ENCODE measurements around the gene M1AP. TPM values are rescaled to one million over a fixed set of nuclear protein-coding genes. Genes with fewer than 3 reads are reported as not detected.

M1AP gene
- polyA plus RNA-seq, 1 of the 3 experiments (the other 2 are of a cell fraction) = 0.02 TPM

DNA sequence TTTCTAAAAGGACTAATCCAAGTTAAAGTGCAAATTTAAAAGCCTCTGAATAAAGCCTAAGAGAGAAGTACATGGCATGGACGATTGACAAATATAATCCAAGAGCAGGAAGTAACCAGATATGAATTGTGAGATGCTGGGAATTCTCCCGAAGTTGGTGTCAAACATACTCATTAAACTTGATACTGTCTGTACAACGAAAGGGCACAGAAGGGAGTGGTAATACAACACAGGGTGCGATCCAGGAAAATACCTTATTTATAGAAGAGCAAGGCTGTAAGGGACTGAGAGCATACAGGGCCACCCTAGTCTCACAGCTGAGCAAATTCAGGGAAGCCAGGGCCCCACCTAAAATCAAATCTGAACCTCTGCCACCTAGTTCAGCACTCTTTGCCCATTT, 47.5 kb upstream of the M1AP start:
- H3F3A ChIP-seq (replicated peaks; ENCODE audit: insufficient read depth) = no peaks in the 10 kb centered on the region
- no peak overlapping the region for H3K4me3 ChIP-seq (ENCODE audit: low read depth in 2 of 2, low read length in 1 of 2)
- DNase-seq = no peak
- CTCF ChIA-PET = interaction anchor here (1.0 to 2.7 kb wide), 4 partner anchors 19 to 224 kb away, joined by 3 to 12 read pairs (median 4); no protein-coding TSS in a partner anchor
- H3K9me2 ChIP-seq = no peaks in the 10 kb centered on the region
- H3K9me3 ChIP-seq = no peaks in the 10 kb centered on the region
- no peak overlapping the region for H3K27ac ChIP-seq (ENCODE audit: low read depth in 2 of 2, low read length in 1 of 2)
- no peaks in the 10 kb centered on the region for H3K36me3 ChIP-seq (replicated peaks in 1 of 2; ENCODE audit: control insufficient read depth in 1 of 2, insufficient read depth in 2 of 2, low read length in 1 of 2)
- H3K9ac ChIP-seq = no peak overlapping the region
- TF ChIP-seq, protein P1, sequence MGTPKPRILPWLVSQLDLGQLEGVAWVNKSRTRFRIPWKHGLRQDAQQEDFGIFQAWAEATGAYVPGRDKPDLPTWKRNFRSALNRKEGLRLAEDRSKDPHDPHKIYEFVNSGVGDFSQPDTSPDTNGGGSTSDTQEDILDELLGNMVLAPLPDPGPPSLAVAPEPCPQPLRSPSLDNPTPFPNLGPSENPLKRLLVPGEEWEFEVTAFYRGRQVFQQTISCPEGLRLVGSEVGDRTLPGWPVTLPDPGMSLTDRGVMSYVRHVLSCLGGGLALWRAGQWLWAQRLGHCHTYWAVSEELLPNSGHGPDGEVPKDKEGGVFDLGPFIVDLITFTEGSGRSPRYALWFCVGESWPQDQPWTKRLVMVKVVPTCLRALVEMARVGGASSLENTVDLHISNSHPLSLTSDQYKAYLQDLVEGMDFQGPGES (IDR thresholded peaks at IDR 0.05; ENCODE audit: low read depth, low read length) = no peak
- TF ChIP-seq TAF1 (IDR thresholded peaks at IDR 0.05; ENCODE audit: borderline replicate concordance, low read depth, low read length) = no peak
- POLR2A ChIA-PET = no interaction called here
- H3K4me2 ChIP-seq = no peak overlapping the region
- no peak overlapping the region for H2AFZ ChIP-seq (ENCODE audit: low read depth)
- H4K20me1 ChIP-seq (ENCODE audit: insufficient read depth) = no peaks in the 10 kb centered on the region
- no peaks in the 10 kb centered on the region for H3K27me3 ChIP-seq (ENCODE audit: insufficient read depth)
- 66% methylated on average over 4 of the region's 4 CpGs for WGBS (ENCODE audit: low lambda C conversion rate)
- H3K4me1 ChIP-seq (ENCODE audit: control insufficient read depth in 1 of 2, insufficient read depth in 2 of 2, low read depth in 1 of 2, low read length in 1 of 2) = no peaks in the 10 kb centered on the region; a peak in 1 of 4 replicates
- H3K79me2 ChIP-seq (ENCODE audit: insufficient read depth) = no peaks in the 10 kb centered on the region

DNA sequence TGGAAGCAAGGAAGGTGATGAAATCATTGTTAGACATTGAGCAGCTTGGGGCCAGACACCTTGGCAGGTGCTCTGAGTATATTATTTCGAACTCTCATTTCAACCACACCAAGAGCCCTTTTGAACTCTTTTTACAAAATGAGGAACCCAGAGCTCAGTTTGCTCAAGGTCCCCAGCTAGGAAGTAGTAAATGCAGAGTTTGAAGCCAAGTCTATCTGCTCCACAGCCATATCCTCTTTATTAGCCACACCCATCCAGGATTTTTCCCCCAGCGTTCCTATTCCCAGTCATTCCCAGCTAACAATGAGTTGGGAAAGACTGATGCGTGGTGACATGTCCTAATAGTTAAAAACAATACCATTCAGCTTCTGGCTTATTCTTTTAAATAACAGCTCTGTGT, 46.2 kb upstream of the M1AP start:
- no peaks in the 10 kb centered on the region for H3K79me2 ChIP-seq (ENCODE audit: insufficient read depth)
- no peaks in the 10 kb centered on the region for H3K36me3 ChIP-seq (replicated peaks in 1 of 2; ENCODE audit: control insufficient read depth in 1 of 2, insufficient read depth in 2 of 2, low read length in 1 of 2)
- ChIA-PET CTCF (interaction anchor here (0.6 to 2.7 kb wide), 6 partner anchors 20 to 380 kb away, joined by 3 to 13 read pairs (median 4); no protein-coding TSS in a partner anchor), POLR2A (no interaction called here)
- H3K9me2 ChIP-seq = no peaks in the 10 kb centered on the region
- no peaks in the 10 kb centered on the region for H3F3A ChIP-seq (replicated peaks; ENCODE audit: insufficient read depth)
- no peaks in the 10 kb centered on the region for H3K9me3 ChIP-seq
- H2AFZ ChIP-seq (ENCODE audit: low read depth) = no peak overlapping the region
- H4K20me1 ChIP-seq (ENCODE audit: insufficient read depth) = no peaks in the 10 kb centered on the region
- no peak for DNase-seq
- WGBS (ENCODE audit: low lambda C conversion rate) = 88% methylated on average over 3 of the region's 3 CpGs
- no peak overlapping the region for H3K4me2 ChIP-seq
- TF ChIP-seq RCOR1 (IDR thresholded peaks at IDR 0.05; ENCODE audit: low read length) (no peak), EZH2phosphoT487 (IDR thresholded peaks at IDR 0.05; ENCODE audit: borderline replicate concordance, low read depth) (no peak), SMC3 (IDR thresholded peaks at IDR 0.05; ENCODE audit: low read depth, low read length) (no peak), FOXM1 (IDR thresholded peaks at IDR 0.05; ENCODE audit: low read depth) (no peak), RAD21 (IDR thresholded peaks at IDR 0.05; ENCODE audit: low read length) (no peak), MEF2A (IDR thresholded peaks at IDR 0.05; ENCODE audit: borderline replicate concordance, low read depth) (no peak), EP300 (IDR thresholded peaks at IDR 0.05; ENCODE audit: borderline replicate concordance in 1 of 2, low read depth in 1 of 2, low read length in 1 of 2) (no peak), RFX5 (IDR thresholded peaks at IDR 0.05; ENCODE audit: low read length) (no peak)
- H3K4me3 ChIP-seq (ENCODE audit: low read depth in 2 of 2, low read length in 1 of 2) = no peak overlapping the region
- H3K4me1 ChIP-seq (ENCODE audit: control insufficient read depth in 1 of 2, insufficient read depth in 2 of 2, low read depth in 1 of 2, low read length in 1 of 2) = no peaks in the 10 kb centered on the region; a peak in 1 of 4 replicates
- no peak overlapping the region for H3K27ac ChIP-seq (ENCODE audit: low read depth in 2 of 2, low read length in 1 of 2)
- no peaks in the 10 kb centered on the region for H3K27me3 ChIP-seq (ENCODE audit: insufficient read depth)
- H3K9ac ChIP-seq = no peak overlapping the region

DNA sequence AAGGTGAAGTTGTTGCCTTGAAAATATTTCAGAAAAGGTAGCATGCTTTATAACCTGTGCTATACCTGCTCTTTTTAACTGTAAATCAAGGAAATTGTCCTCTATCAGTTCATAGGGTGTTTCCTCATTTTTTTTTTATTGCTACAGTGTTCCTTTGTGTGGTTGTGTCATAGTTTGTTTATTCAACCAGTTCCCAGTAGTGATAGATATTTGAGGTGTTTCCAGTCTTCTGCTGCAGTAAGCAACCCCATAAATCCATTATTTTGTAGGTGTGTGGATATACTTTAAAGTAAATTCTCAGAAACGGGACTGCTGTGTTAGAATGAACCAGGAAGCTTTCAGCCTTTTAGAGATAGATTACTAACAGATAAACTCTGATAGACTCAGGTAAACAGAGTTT, 45.5 kb upstream of the M1AP start:
- H3K27me3 ChIP-seq (ENCODE audit: insufficient read depth) = no peaks in the 10 kb centered on the region
- no peaks in the 10 kb centered on the region; a peak in 1 of 4 replicates for H3K4me1 ChIP-seq (ENCODE audit: control insufficient read depth in 1 of 2, insufficient read depth in 2 of 2, low read depth in 1 of 2, low read length in 1 of 2)
- no peak overlapping the region for H2AFZ ChIP-seq (ENCODE audit: low read depth)
- H4K20me1 ChIP-seq (ENCODE audit: insufficient read depth) = no peaks in the 10 kb centered on the region
- no peak overlapping the region for H3K4me2 ChIP-seq
- ChIA-PET POLR2A (no interaction called here), CTCF (interaction anchor here (1.9 kb wide), 1 partner anchor 182 kb away, joined by 13 read pairs; no protein-coding TSS in a partner anchor)
- no peaks in the 10 kb centered on the region for H3K9me3 ChIP-seq
- H3K9me2 ChIP-seq = no peaks in the 10 kb centered on the region
- WGBS (ENCODE audit: low lambda C conversion rate) = 52% methylated on average over 1 of the region's 1 CpG
- DNase-seq = no peak
- no peak overlapping the region for H3K4me3 ChIP-seq (ENCODE audit: low read depth in 2 of 2, low read length in 1 of 2)
- no peak overlapping the region for H3K9ac ChIP-seq
- H3K79me2 ChIP-seq (ENCODE audit: insufficient read depth) = no peaks in the 10 kb centered on the region
- no peaks in the 10 kb centered on the region for H3K36me3 ChIP-seq (replicated peaks in 1 of 2; ENCODE audit: control insufficient read depth in 1 of 2, insufficient read depth in 2 of 2, low read length in 1 of 2)
- no peak for TF ChIP-seq MEF2A (IDR thresholded peaks at IDR 0.05; ENCODE audit: borderline replicate concordance, low read depth)
- no peak for TF ChIP-seq ELF1 (IDR thresholded peaks at IDR 0.05)
- TF ChIP-seq NFIC (IDR thresholded peaks at IDR 0.05; ENCODE audit: borderline replicate concordance) = no peak
- TF ChIP-seq, protein P2, sequence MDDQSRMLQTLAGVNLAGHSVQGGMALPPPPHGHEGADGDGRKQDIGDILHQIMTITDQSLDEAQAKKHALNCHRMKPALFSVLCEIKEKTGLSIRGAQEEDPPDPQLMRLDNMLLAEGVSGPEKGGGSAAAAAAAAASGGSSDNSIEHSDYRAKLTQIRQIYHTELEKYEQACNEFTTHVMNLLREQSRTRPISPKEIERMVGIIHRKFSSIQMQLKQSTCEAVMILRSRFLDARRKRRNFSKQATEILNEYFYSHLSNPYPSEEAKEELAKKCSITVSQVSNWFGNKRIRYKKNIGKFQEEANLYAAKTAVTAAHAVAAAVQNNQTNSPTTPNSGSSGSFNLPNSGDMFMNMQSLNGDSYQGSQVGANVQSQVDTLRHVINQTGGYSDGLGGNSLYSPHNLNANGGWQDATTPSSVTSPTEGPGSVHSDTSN (IDR thresholded peaks at IDR 0.05) = no peak
- no peak for TF ChIP-seq YY1 (IDR thresholded peaks at IDR 0.05; ENCODE audit: low read depth)
- TF ChIP-seq NRF1 (IDR thresholded peaks at IDR 0.05; ENCODE audit: low read depth, low read length) = no peak
- TF ChIP-seq, protein P1 (IDR thresholded peaks at IDR 0.05; ENCODE audit: low read depth, low read length) = no peak
- TF ChIP-seq TAF1 (IDR thresholded peaks at IDR 0.05; ENCODE audit: borderline replicate concordance, low read depth, low read length) = no peak
- TF ChIP-seq JUND (IDR thresholded peaks at IDR 0.05) = no peak
- no peak for TF ChIP-seq FOXM1 (IDR thresholded peaks at IDR 0.05; ENCODE audit: low read depth)
- no peak for TF ChIP-seq EZH2phosphoT487 (IDR thresholded peaks at IDR 0.05; ENCODE audit: borderline replicate concordance, low read depth)
- TF ChIP-seq GATA2 (CRISPR knock-in tag; IDR thresholded peaks at IDR 0.05) = no peak
- no peak overlapping the region for H3K27ac ChIP-seq (ENCODE audit: low read depth in 2 of 2, low read length in 1 of 2)
- H3F3A ChIP-seq (replicated peaks; ENCODE audit: insufficient read depth) = no peaks in the 10 kb centered on the region

All from SK-N-SH (cell line).